DND-41 (cell line): Measurements from ENCODE around the gene RAVER2.

Experiments
- CTCF ChIP-seq: IDR thresholded peaks from 2 replicates; pipeline ENCODE4 v1.5.1; 2012; ENCODE audit warnings: borderline replicate concordance, low read length, moderate library complexity, mild to moderate bottlenecking; ENCODE audit not compliant: poor library complexity, severe bottlenecking; ENCODE audit errors: extremely low read depth
- EZH2 ChIP-seq: IDR thresholded peaks from 3 replicates; pipeline ENCODE4 v1.6.1; 2012; ENCODE audit warnings: borderline replicate concordance, low read depth, mild to moderate bottlenecking, moderate library complexity, low read length, inconsistent platforms; ENCODE audit not compliant: severe bottlenecking

DNA sequence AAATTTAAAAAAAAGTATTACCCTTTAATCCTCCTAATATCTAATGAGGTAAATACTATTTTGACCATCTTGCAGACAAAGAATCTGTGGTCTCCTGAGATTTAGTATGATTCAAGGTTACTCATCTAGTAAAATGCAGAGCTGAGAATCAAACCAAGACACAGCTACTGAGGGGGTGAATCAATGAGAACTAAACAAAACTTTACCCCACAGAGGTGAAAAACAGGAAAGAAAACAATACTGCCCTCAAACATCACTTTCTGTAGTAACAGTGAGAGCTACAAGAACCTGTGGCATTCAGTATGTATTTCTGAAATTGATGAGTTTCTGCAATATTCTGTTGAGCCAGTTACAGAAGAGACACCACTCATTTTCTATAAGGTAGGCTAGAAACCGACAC, 136.4 kb downstream of the RAVER2 start:
- TF ChIP-seq EZH2 = no peak
- TF ChIP-seq CTCF = no peak
